Measurements from ENCODE around the gene MYT1.

DNA sequence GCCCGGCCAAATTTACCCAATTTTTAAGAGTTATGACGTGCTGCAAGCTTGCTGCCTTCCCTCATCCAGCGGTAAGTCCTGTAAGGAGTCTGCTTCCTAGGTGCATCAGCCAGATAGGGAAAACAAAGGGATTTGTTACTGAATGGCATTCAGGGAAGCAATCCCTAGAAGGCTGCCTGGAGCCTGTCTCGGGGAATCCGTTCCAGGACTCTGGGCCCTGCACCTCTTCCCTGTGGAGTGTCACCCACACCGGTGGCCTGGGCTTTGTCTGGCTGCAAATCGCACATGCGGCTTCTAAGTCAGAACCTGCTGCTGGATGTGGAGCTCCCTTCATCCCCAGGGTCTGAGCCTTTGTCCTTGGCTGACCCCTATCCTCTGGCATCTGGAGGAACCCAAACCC is 7.0 kb downstream of the MYT1 start:
- TF ChIP-seq CTCF (IDR thresholded peaks at IDR 0.05) (no peak), POLR2AphosphoS5 (IDR thresholded peaks at IDR 0.05) (no peak), POLR2A (IDR thresholded peaks at IDR 0.05) (no peak)
